Bronchial epithelial cell (primary cell): Measurements from ENCODE around the gene CACNA2D4. TPM values are rescaled to one million over a fixed set of nuclear protein-coding genes. Genes with fewer than 3 reads are reported as not detected.

Experiments used
- DNase-seq: peaks from one replicate; pipeline ENCODE4 v3.0.0-alpha.2; 2010; ENCODE audit warnings: low read depth
- FAIRE-seq: peaks from 2 replicates; lab custom pipeline; 2011; peaks lifted over from hg19 to GRCh38; lab: Jason Lieb, UNC
- H3K27me3 ChIP-seq: 2 replicates; pipeline ENCODE4 v1.5.1; 2011; ENCODE audit warnings: low read length; ENCODE audit not compliant: control insufficient read depth, insufficient read depth
- H3K36me3 ChIP-seq: 2 replicates; pipeline ENCODE4 v1.5.1; 2011; ENCODE audit warnings: low read length; ENCODE audit not compliant: control insufficient read depth, insufficient read depth
- H3K4me3 ChIP-seq: 2 replicates; pipeline ENCODE4 v1.5.1; 2011; ENCODE audit warnings: mild to moderate bottlenecking, low read depth, low read length, control low read depth
- CTCF ChIP-seq: IDR thresholded peaks from 2 replicates; pipeline ENCODE4 v1.5.1; 2011; ENCODE audit warnings: mild to moderate bottlenecking, moderate library complexity, low read length, control low read depth, inconsistent platforms; ENCODE audit not compliant: insufficient read depth, severe bottlenecking
- total RNA-seq: library from RNA; depleted of rRNA; stranded (reverse); fragments of >200 nt; gene quantifications from 2 replicates; pipeline ENCODE4 v1.2.1, GENCODE V29; 2014

The CACNA2D4 gene
- total RNA-seq, 1 donor from 2014 or later = not detected

DNA sequence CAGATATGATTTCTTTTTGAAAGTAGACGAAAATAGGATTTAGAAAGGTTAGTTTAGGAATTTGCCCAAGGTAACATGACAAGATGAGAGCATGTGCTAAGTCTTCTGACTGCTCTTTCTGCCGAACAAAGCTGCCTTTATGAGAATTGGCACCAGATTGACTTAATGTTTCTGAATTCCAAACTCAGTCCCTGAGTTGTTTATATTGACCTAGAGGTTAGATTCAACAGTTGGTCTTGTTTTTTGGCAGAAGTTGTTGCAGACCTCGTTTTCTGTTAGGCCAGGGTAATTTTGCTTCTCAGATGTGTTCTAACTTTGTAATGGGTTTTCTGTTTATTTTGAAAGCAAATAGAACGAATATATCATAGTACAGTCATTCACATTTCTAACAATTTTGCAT is 159.6 kb downstream of the CACNA2D4 start:
- Histone ChIP-seq H3K27me3 (no peaks in the 10 kb centered on the region), H3K4me3 (no peak overlapping the region), H3K36me3 (peaks cover 2% of the 10 kb centered on the region)
- no peak for DNase-seq
- TF ChIP-seq CTCF = no peak
- no peak for FAIRE-seq

DNA sequence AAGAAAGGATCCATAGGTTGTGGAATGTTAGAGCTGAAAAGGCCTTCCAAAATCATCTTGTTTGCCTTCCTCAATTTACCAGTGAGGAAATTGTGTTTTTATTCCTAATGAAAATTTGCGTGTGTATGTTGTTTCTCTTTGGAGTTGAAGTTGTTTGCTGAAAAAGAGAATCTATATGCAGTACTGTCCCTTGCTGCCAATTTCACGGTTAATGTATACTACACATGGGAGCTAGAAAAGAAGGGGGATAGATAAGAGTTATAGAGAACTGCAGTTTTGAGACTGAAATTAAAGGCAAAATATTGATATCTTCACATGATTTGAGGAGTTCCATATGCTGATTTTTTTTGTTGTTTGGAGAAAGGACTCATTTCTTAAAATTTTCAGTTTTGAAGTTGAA is 160.1 kb downstream of the CACNA2D4 start:
- no peak for TF ChIP-seq CTCF
- DNase-seq (no peak), FAIRE-seq (no peak)
- Histone ChIP-seq H3K27me3 (no peaks in the 10 kb centered on the region), H3K36me3 (peaks cover 2% of the 10 kb centered on the region), H3K4me3 (no peak overlapping the region)

DNA sequence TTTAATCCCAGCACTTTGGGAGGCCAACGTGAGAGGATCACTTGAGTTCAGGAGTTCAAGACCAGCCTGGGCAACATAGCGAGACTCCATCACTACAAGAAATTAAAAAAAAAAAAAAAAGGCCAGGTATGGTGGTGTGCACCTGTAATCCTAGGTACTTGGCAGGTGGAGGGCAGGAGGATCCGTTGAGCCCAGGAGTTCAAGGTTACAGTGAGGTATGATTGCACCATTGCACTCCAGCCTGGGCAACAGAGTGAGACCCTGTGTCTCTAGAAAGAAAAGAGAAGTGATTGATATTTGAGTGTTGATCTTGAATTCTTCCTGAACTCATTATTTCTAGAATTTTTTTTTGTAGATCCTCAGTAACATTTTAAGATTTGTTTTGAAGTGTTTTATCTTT is 168.2 kb downstream of the CACNA2D4 start:
- H3K36me3 ChIP-seq = peaks cover 1% of the 10 kb centered on the region
- no peaks in the 10 kb centered on the region for H3K27me3 ChIP-seq
- no peak for TF ChIP-seq CTCF
- no peak overlapping the region for H3K4me3 ChIP-seq
- FAIRE-seq (no peak), DNase-seq (no peak)

- no peak for FAIRE-seq
- Histone ChIP-seq H3K27me3 (no peaks in the 10 kb centered on the region), H3K36me3 (no peaks in the 10 kb centered on the region), H3K4me3 (no peak overlapping the region)
- no peak for DNase-seq
- no peak for TF ChIP-seq CTCF
These were observed 169.4 kb downstream of the CACNA2D4 start for GRCh38 chr12:1749019-1749418.

DNA sequence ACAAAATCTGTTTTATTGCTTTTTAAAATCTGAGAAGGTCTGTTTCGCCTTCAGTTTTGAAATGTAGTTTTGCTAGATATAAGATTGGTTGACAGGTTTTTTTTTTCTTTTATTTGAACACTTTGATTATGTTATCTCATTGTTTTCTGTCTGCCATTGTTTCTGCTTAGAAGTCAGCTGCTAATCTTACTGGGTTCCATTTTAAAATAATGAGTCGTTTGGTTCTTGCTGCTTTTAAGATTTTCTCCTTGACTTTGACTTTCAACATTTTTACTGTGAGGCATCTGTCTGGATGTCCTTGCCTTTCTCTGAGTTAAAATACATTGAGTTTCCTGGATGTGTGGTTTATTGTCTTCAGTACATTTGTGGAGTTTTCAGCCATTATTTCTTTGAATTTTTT is 170.8 kb downstream of the CACNA2D4 start:
- DNase-seq (no peak), FAIRE-seq (no peak)
- Histone ChIP-seq H3K36me3 (no peaks in the 10 kb centered on the region), H3K4me3 (no peak overlapping the region), H3K27me3 (no peaks in the 10 kb centered on the region)
- TF ChIP-seq CTCF = no peak

DNA sequence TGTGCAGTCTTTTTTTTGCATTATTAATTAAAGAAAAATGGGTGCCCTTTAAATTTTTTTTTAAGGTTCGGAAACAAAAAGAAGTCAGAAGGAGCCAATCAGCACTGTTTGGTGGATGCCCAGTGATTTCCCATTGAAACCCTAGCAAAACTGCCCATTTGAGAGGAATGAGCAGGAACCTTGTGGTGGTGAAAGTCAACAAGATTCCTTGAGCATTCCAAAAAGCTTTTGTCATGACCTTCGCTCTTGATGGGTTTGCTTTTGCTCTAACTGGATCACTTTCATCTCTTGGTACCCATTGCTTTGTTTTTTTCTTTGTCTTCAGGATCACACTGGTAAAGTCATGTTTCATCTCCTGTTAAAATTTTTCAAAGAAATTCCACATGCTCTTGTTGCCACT is 173.5 kb downstream of the CACNA2D4 start:
- no peaks in the 10 kb centered on the region for H3K27me3 ChIP-seq
- no peak for FAIRE-seq
- no peak for DNase-seq
- H3K36me3 ChIP-seq = no peaks in the 10 kb centered on the region
- H3K4me3 ChIP-seq = no peak overlapping the region
- no peak for TF ChIP-seq CTCF

Other genes with a start within 250 kb of the CACNA2D4 start
- gene ADIPOR2, start 227.6 kb downstream of the CACNA2D4 start, total RNA-seq = 41.6 and 61.2 TPM in 2 replicates
- not detected in 2 replicates for gene LRTM2, start 98.1 kb downstream of the CACNA2D4 start, total RNA-seq
- 1.3 and 2.9 TPM in 2 replicates for gene DCP1B, start 85.8 kb upstream of the CACNA2D4 start, total RNA-seq
- not detected in 2 replicates for gene CACNA1C, start 134.3 kb upstream of the CACNA2D4 start, total RNA-seq